HEK293 (cell line): ENCODE data around the gene TMEM256.

Source experiments
- KLF1 ChIP-seq: fragments of 450-650 bp; formaldehyde crosslinking; IDR thresholded peaks from 2 replicates; pipeline ENCODE4 v1.5.1; 2016; ENCODE audit warnings: missing biosample characterization, missing genetic modification characterization
- MEIS1 ChIP-seq: sonication (generic); formaldehyde crosslinking; IDR thresholded peaks from 2 replicates; pipeline ENCODE4 v1.8.1; 2022; ENCODE audit warnings: missing genetic modification reagents, mild to moderate bottlenecking, borderline replicate concordance
- PATZ1 ChIP-seq: fragments of 450-650 bp; formaldehyde crosslinking; IDR thresholded peaks from 2 replicates; pipeline ENCODE4 v1.5.1; 2016; ENCODE audit warnings: missing biosample characterization, missing genetic modification characterization
- SCRT2 ChIP-seq: fragments of 450-650 bp; formaldehyde crosslinking; IDR thresholded peaks from 2 replicates; pipeline ENCODE4 v1.5.1; 2016; ENCODE audit warnings: missing biosample characterization, missing genetic modification characterization
- SP3 ChIP-seq: fragments of 450-650 bp; formaldehyde crosslinking; IDR thresholded peaks from 2 replicates; pipeline ENCODE4 v1.5.1; 2016; ENCODE audit warnings: missing biosample characterization, missing genetic modification characterization
- TRIM28 ChIP-seq: IDR thresholded peaks from 2 replicates; pipeline ENCODE4 v1.6.1; 2011; ENCODE audit warnings: low read length, control low read depth, borderline replicate concordance
- ZBTB44 ChIP-seq: fragments of 450-650 bp; IDR thresholded peaks from 2 replicates; pipeline ENCODE4 v1.5.1; 2018; ENCODE audit warnings: missing biosample characterization, mild to moderate bottlenecking, missing genetic modification characterization
- ZBTB49 ChIP-seq: fragments of 450-650 bp; formaldehyde crosslinking; IDR thresholded peaks from 2 replicates; pipeline ENCODE4 v1.5.1; 2016; ENCODE audit warnings: missing biosample characterization, missing genetic modification characterization, low read depth
- ZEB2 ChIP-seq: fragments of 450-650 bp; formaldehyde crosslinking; IDR thresholded peaks from 2 replicates; pipeline ENCODE4 v1.5.1; 2016; ENCODE audit warnings: missing biosample characterization, missing genetic modification characterization
- ZNF133 ChIP-seq: fragments of 450-650 bp; formaldehyde crosslinking; IDR thresholded peaks from 2 replicates; pipeline ENCODE4 v1.5.1; 2016; ENCODE audit warnings: missing biosample characterization, missing genetic modification characterization
- ZNF140 ChIP-seq: fragments of 450-650 bp; formaldehyde crosslinking; IDR thresholded peaks from 2 replicates; pipeline ENCODE4 v1.5.1; 2016; ENCODE audit warnings: missing biosample characterization, missing genetic modification characterization
- ZNF214 ChIP-seq: fragments of 450-650 bp; formaldehyde crosslinking; IDR thresholded peaks from 2 replicates; pipeline ENCODE4 v1.5.1; 2017; ENCODE audit warnings: missing biosample characterization, mild to moderate bottlenecking, missing genetic modification characterization, borderline replicate concordance
- ZNF248 ChIP-seq: fragments of 450-650 bp; formaldehyde crosslinking; IDR thresholded peaks from 2 replicates; pipeline ENCODE4 v1.5.1; 2017; ENCODE audit warnings: missing biosample characterization, missing genetic modification characterization
- ZNF350 ChIP-seq: fragments of 450-650 bp; formaldehyde crosslinking; IDR thresholded peaks from 2 replicates; pipeline ENCODE4 v1.5.0; 2017; ENCODE audit warnings: missing biosample characterization, mild to moderate bottlenecking, missing genetic modification characterization
- ZNF362 ChIP-seq: fragments of 450-650 bp; formaldehyde crosslinking; IDR thresholded peaks from 2 replicates; pipeline ENCODE4 v1.5.1; 2016; ENCODE audit warnings: missing biosample characterization, missing genetic modification characterization
- ZNF433 ChIP-seq: fragments of 450-650 bp; formaldehyde crosslinking; IDR thresholded peaks from 2 replicates; pipeline ENCODE4 v1.5.1; 2016; ENCODE audit warnings: missing biosample characterization, missing genetic modification characterization, low read depth
- ZNF514 ChIP-seq: fragments of 450-650 bp; formaldehyde crosslinking; IDR thresholded peaks from 2 replicates; pipeline ENCODE4 v1.5.1; 2016; ENCODE audit warnings: missing biosample characterization, missing genetic modification characterization
- ZNF530 ChIP-seq: fragments of 450-650 bp; formaldehyde crosslinking; IDR thresholded peaks from 2 replicates; pipeline ENCODE4 v1.5.1; 2016; ENCODE audit warnings: low read depth, missing biosample characterization, missing genetic modification characterization
- ZNF610 ChIP-seq: fragments of 450-650 bp; formaldehyde crosslinking; IDR thresholded peaks from 2 replicates; pipeline ENCODE4 v1.5.1; 2016; ENCODE audit warnings: missing biosample characterization, missing genetic modification characterization, borderline replicate concordance
- ZNF658 ChIP-seq: fragments of 450-650 bp; formaldehyde crosslinking; IDR thresholded peaks from 2 replicates; pipeline ENCODE4; 2016; ENCODE audit warnings: missing biosample characterization, missing genetic modification characterization
- ZNF747 ChIP-seq: fragments of 450-650 bp; formaldehyde crosslinking; IDR thresholded peaks from 2 replicates; pipeline ENCODE4 v1.5.1; 2016; ENCODE audit warnings: missing biosample characterization, missing genetic modification characterization
- ZSCAN30 ChIP-seq: fragments of 450-650 bp; IDR thresholded peaks from 2 replicates; pipeline ENCODE4 v1.5.1; 2018; ENCODE audit warnings: missing biosample characterization, mild to moderate bottlenecking, missing genetic modification characterization, moderate library complexity
- TF ChIP-seq, protein P1 (sequence below): fragments of 450-650 bp; formaldehyde crosslinking; IDR thresholded peaks from 2 replicates; pipeline ENCODE4 v1.5.1; 2016; ENCODE audit warnings: missing biosample characterization, missing genetic modification characterization
- TF ChIP-seq, protein P2 (sequence below): fragments of 450-650 bp; formaldehyde crosslinking; IDR thresholded peaks from 2 replicates; pipeline ENCODE4 v1.5.1; 2017; ENCODE audit warnings: missing biosample characterization, missing genetic modification characterization
- TF ChIP-seq, protein P3 (sequence below): fragments of 450-650 bp; formaldehyde crosslinking; conservative IDR thresholded peaks from 2 replicates; pipeline ENCODE4 v1.5.1; 2016; ENCODE audit warnings: low read depth, missing biosample characterization, missing genetic modification characterization

Gene TMEM256

GRCh38 chr17:7444682-7445618 lies 41.1 kb upstream of the TMEM256 start, which contains the start of gene CHRNB1 (continued):
- TF ChIP-seq ZEB2 (peak; percentile 56; the same call in 1 of the 2 replicates), ZNF530 (tag by site-specific recombination) (no peak), ZNF133 (tag by site-specific recombination) (no peak), ZNF610 (tag by site-specific recombination) (no peak), ZNF747 (tag by site-specific recombination) (no peak), ZNF140 (tag by site-specific recombination) (no peak), ZNF214 (tag by site-specific recombination) (no peak), PATZ1 (tag by site-specific recombination) (peak; percentile 73), ZNF433 (tag by site-specific recombination) (no peak), TRIM28 (no peak), KLF1 (tag by site-specific recombination) (no peak), SP3 (peak; percentile 83), ZNF248 (tag by site-specific recombination) (no peak), ZSCAN30 (no peak; the same call in 1 of the 2 replicates), ZNF514 (no peak), MEIS1 (CRISPR knock-in tag) (no peak), ZBTB44 (tag by site-specific recombination) (no peak), ZNF362 (tag by site-specific recombination) (no peak), SCRT2 (tag by site-specific recombination) (peak; percentile 99), ZNF350 (tag by site-specific recombination) (no peak), ZNF658 (tag by site-specific recombination) (no peak), ZBTB49 (tag by site-specific recombination) (no peak)
- TF ChIP-seq, protein P1, sequence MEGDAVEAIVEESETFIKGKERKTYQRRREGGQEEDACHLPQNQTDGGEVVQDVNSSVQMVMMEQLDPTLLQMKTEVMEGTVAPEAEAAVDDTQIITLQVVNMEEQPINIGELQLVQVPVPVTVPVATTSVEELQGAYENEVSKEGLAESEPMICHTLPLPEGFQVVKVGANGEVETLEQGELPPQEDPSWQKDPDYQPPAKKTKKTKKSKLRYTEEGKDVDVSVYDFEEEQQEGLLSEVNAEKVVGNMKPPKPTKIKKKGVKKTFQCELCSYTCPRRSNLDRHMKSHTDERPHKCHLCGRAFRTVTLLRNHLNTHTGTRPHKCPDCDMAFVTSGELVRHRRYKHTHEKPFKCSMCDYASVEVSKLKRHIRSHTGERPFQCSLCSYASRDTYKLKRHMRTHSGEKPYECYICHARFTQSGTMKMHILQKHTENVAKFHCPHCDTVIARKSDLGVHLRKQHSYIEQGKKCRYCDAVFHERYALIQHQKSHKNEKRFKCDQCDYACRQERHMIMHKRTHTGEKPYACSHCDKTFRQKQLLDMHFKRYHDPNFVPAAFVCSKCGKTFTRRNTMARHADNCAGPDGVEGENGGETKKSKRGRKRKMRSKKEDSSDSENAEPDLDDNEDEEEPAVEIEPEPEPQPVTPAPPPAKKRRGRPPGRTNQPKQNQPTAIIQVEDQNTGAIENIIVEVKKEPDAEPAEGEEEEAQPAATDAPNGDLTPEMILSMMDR: peak; percentile 64
- TF ChIP-seq, protein P2, sequence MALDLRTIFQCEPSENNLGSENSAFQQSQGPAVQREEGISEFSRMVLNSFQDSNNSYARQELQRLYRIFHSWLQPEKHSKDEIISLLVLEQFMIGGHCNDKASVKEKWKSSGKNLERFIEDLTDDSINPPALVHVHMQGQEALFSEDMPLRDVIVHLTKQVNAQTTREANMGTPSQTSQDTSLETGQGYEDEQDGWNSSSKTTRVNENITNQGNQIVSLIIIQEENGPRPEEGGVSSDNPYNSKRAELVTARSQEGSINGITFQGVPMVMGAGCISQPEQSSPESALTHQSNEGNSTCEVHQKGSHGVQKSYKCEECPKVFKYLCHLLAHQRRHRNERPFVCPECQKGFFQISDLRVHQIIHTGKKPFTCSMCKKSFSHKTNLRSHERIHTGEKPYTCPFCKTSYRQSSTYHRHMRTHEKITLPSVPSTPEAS (tag by site-specific recombination): no peak
- TF ChIP-seq, protein P3, sequence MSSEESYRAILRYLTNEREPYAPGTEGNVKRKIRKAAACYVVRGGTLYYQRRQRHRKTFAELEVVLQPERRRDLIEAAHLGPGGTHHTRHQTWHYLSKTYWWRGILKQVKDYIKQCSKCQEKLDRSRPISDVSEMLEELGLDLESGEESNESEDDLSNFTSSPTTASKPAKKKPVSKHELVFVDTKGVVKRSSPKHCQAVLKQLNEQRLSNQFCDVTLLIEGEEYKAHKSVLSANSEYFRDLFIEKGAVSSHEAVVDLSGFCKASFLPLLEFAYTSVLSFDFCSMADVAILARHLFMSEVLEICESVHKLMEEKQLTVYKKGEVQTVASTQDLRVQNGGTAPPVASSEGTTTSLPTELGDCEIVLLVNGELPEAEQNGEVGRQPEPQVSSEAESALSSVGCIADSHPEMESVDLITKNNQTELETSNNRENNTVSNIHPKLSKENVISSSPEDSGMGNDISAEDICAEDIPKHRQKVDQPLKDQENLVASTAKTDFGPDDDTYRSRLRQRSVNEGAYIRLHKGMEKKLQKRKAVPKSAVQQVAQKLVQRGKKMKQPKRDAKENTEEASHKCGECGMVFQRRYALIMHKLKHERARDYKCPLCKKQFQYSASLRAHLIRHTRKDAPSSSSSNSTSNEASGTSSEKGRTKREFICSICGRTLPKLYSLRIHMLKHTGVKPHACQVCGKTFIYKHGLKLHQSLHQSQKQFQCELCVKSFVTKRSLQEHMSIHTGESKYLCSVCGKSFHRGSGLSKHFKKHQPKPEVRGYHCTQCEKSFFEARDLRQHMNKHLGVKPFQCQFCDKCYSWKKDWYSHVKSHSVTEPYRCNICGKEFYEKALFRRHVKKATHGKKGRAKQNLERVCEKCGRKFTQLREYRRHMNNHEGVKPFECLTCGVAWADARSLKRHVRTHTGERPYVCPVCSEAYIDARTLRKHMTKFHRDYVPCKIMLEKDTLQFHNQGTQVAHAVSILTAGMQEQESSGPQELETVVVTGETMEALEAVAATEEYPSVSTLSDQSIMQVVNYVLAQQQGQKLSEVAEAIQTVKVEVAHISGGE: no peak
